ENCODE measurements around the gene PUM1.

DNA sequence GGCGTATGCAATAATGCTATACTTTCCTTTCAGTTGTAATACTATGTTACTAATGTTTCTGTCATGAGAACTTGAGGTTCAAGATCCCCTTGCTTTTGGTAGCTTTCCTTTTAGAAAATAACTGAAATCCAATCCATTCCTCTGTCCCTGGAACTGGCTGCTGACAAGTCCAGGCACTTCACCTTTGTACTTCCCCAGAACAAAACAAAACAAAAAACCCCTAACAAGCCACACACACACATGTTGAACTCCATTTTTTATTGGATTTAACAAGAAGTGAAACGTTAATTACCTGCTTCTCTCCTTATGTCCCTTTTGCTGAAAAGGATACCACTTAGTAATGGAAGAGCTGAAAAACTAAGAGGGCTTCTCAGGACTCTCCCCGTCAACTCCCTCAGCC lies 130.9 kb downstream of the PUM1 start:
- no peak for TF ChIP-seq POLR2A (IDR thresholded peaks at IDR 0.05; ENCODE audit: low read depth, low read length)
- TF ChIP-seq TAF1 (IDR thresholded peaks at IDR 0.05; ENCODE audit: borderline replicate concordance, low read depth, low read length) = no peak

Data from GM12892 (cell line).